K562 (cell line): ENCODE data around the gene HLF. TPM values are rescaled to one million over a fixed set of nuclear protein-coding genes. Genes with fewer than 3 reads are reported as not detected.

Experiments used
- ATAC-seq: fragments of 200-7000 bp; cut with Tn5 transposase; 3 replicates; pipeline ENCODE4 v1.9.1; 2020; ENCODE audit warnings: moderate library complexity
- BruUV-seq: library from RNA; stranded (reverse); fragments of 400-500 nt; replicated peaks from 2 replicates; lab custom pipeline; 2021; lab: Mats Ljungman, UMichigan
- CTCF ChIA-PET: fragments of 300-600 bp; formaldehyde crosslinking; extraction: SDS; loops from one replicate; lab custom pipeline; 2021; ENCODE audit warnings: low intra/inter-chr PET ratio; lab: Yijun Ruan, JAX
- POLR2A ChIA-PET: fragments of 300-600, 350-650 bp; sonication (Branson Sonifier 250); formaldehyde crosslinking; extraction: SDS; loops from one replicate; lab custom pipeline; 2021; ENCODE audit warnings: antibody characterized with exemption, inconsistent platforms; lab: Yijun Ruan, JAX
- DNase-seq, 4 experiments: peaks; one replicate each; pipeline versions ENCODE4 v3.0.0 to v3.0.0-alpha.2; 2011 to 2018; ENCODE audit warnings: low spot score in 3 of 4, mixed read lengths in 3 of 4; ENCODE audit errors: extremely low read depth in 1 of 4
- FAIRE-seq: peaks from 2 replicates; lab custom pipeline; 2011; peaks lifted over from hg19 to GRCh38; lab: Jason Lieb, UNC
- H2AFZ ChIP-seq: 2 replicates; pipeline ENCODE4 v1.6.0; 2011; ENCODE audit warnings: low read depth, low read length, control low read depth, inconsistent platforms
- H3K27ac ChIP-seq: fragments of 200-600 bp; 3 replicates; pipeline ENCODE4 v1.8.0; 2011; ENCODE audit warnings: low read depth, mild to moderate bottlenecking, control low read depth, inconsistent platforms, low read length, moderate library complexity, mixed read lengths; ENCODE audit errors: extremely low read depth
- H3K27me3 ChIP-seq, 2 experiments: fragments of 300-600 bp in 1 of 2; 2 replicates in 1 of 2; 3 replicates in 1 of 2; pipeline versions ENCODE4 v1.6.0 to v1.8.0; 2011; ENCODE audit warnings: inconsistent platforms in 2 of 2, low read length in 2 of 2, mild to moderate bottlenecking in 1 of 2, mixed read lengths in 1 of 2, moderate library complexity in 1 of 2; ENCODE audit not compliant: control insufficient read depth in 2 of 2, insufficient read depth in 2 of 2
- H3K36me3 ChIP-seq: fragments of 300-600 bp; 3 replicates; pipeline ENCODE4 v1.8.0; 2011; ENCODE audit warnings: mild to moderate bottlenecking, low read length, inconsistent platforms; ENCODE audit not compliant: control insufficient read depth, insufficient read depth
- H3K4me1 ChIP-seq, 2 experiments: fragments of 200-600 bp in 1 of 2; replicated peaks in 1 of 2; 2 replicates in 1 of 2; 3 replicates in 1 of 2; pipeline versions ENCODE4 v1.5.1 to v1.8.0; 2011; ENCODE audit warnings: inconsistent platforms in 2 of 2, low read length in 2 of 2, mild to moderate bottlenecking in 1 of 2, mixed read lengths in 1 of 2, moderate library complexity in 1 of 2; ENCODE audit not compliant: control insufficient read depth in 2 of 2, insufficient read depth in 2 of 2
- H3K4me2 ChIP-seq: 2 replicates; pipeline ENCODE4 v1.6.1; 2011; ENCODE audit warnings: low read length, control low read depth, inconsistent platforms, mixed read lengths; ENCODE audit not compliant: insufficient read depth
- H3K4me3 ChIP-seq: fragments of 200-600 bp; sonication (generic), shearing (Covaris generic); 2 replicates; pipeline ENCODE4 v1.5.1; 2016; ENCODE audit warnings: control low read depth, inconsistent platforms
- H3K79me2 ChIP-seq: fragments of 200-600 bp; 3 replicates; pipeline ENCODE4 v1.8.0; 2011; ENCODE audit warnings: low read length, inconsistent platforms; ENCODE audit not compliant: control insufficient read depth, insufficient read depth
- H3K9ac ChIP-seq, 2 experiments: 2 replicates each; pipeline versions ENCODE4 v1.6.0 to v1.6.1; 2011; ENCODE audit warnings: low read depth in 2 of 2, low read length in 2 of 2, control low read depth in 1 of 2, inconsistent platforms in 1 of 2, mild to moderate bottlenecking in 1 of 2, mixed read lengths in 1 of 2; ENCODE audit not compliant: insufficient read depth in 1 of 2
- H3K9me1 ChIP-seq: one replicate; pipeline ENCODE4 v1.6.0; 2011; ENCODE audit warnings: inconsistent platforms, mild to moderate bottlenecking, low read length, moderate library complexity; ENCODE audit not compliant: control insufficient read depth, insufficient read depth
- H3K9me3 ChIP-seq: replicated peaks from 2 replicates; pipeline ENCODE4 v1.5.1; 2011; ENCODE audit warnings: low read depth, low read length, inconsistent platforms; ENCODE audit not compliant: control insufficient read depth, insufficient read depth
- H4K20me1 ChIP-seq: replicated peaks from 2 replicates; pipeline ENCODE4 v1.6.1; 2011; ENCODE audit warnings: low read length, inconsistent platforms, mixed read lengths; ENCODE audit not compliant: control insufficient read depth, insufficient read depth
- CTCF ChIP-seq, 3 experiments: IDR thresholded peaks in 2 of 3; conservative IDR thresholded peaks in 1 of 3; 2 replicates each; pipeline ENCODE4 v1.5.1; 2011 to 2012; ENCODE audit warnings: low read length in 3 of 3, mild to moderate bottlenecking in 3 of 3, control low read depth in 2 of 3, improper control_type of control experiment in 1 of 3, inconsistent platforms in 1 of 3, low read depth in 1 of 3, mixed read lengths in 1 of 3, moderate library complexity in 1 of 3; ENCODE audit not compliant: insufficient read depth in 2 of 3
- GABPB1 ChIP-seq: sonication (generic); formaldehyde crosslinking; IDR thresholded peaks from 2 replicates; pipeline ENCODE4 v1.8.0; 2022; ENCODE audit warnings: mild to moderate bottlenecking, missing genetic modification reagents
- HDAC8 ChIP-seq: fragments of 450-650 bp; IDR thresholded peaks from 2 replicates; pipeline ENCODE4 v1.6.1; 2016; ENCODE audit warnings: mild to moderate bottlenecking, missing genetic modification characterization, moderate library complexity, missing compliant biosample characterization
- L3MBTL2 ChIP-seq: fragments of 450-650 bp; IDR thresholded peaks from 2 replicates; pipeline ENCODE4 v1.6.1; 2016; ENCODE audit warnings: mild to moderate bottlenecking, moderate library complexity
- MBD2 ChIP-seq: sonication (generic); IDR thresholded peaks from 2 replicates; pipeline ENCODE4 v1.6.1; 2016; ENCODE audit warnings: low read depth, borderline replicate concordance
- MCM3 ChIP-seq: fragments of 450-650 bp; IDR thresholded peaks from 2 replicates; pipeline ENCODE4 v1.6.1; 2016
- RBM25 ChIP-seq: fragments of 200-400 bp; formaldehyde crosslinking; IDR thresholded peaks from 2 replicates; pipeline ENCODE4 v1.6.1; 2018; ENCODE audit warnings: low read length, low read depth, moderate library complexity; ENCODE audit not compliant: severe bottlenecking
- SMARCA5 ChIP-seq: fragments of 450-650 bp; IDR thresholded peaks from 2 replicates; pipeline ENCODE4 v1.6.1; 2016
- WGBS: fragments of 100-300 bp; shearing (Covaris generic); methylation state at CpG from one replicate; pipeline ENCODE4 v1.1.6; 2016; ENCODE audit warnings: low coverage, mixed read lengths; ENCODE audit not compliant: insufficient coverage; ENCODE audit errors: missing lambda C conversion rate; 5-methylcytosine and 5-hydroxymethylcytosine counted together
- in situ Hi-C: fragments of 300-500 bp; cut with MboI; formaldehyde crosslinking; loops from 4 replicates; pipeline ENCODE4 v1.15.0; 2018; ENCODE audit warnings: inconsistent platforms, mixed read lengths
- intact Hi-C: fragments of 100-400 bp; cut with micrococcal nuclease; formaldehyde crosslinking; loops from 2 replicates; pipeline ENCODE4 v1.14.2; 2022
- polyA plus RNA-seq, 8 experiments: library from polyadenylated mRNA; depleted of rRNA in 4 of 8; stranded (reverse) in 5 of 8; unstranded in 3 of 8; fragments of >200 nt; fragmentation: Nextera tagmentation in 2 of 8; fragmentation: Illumina TruSeq in 1 of 8; extraction: Ambion mirVana in 2 of 8; extraction: Trizol in 1 of 8; gene quantifications; 2 replicates each; pipeline versions ENCODE4 v1.2.1 to v1.2.3, GENCODE V29; 2011 to 2014; ENCODE audit warnings: inconsistent platforms in 1 of 8, missing spikeins in 1 of 8
- total RNA-seq, 7 experiments: library from RNA; depleted of rRNA in 6 of 7; stranded (reverse); fragments of >200 nt in 6 of 7; fragmentation: Illumina TruSeq in 2 of 7; extraction: Trizol in 2 of 7; gene quantifications; 2 replicates each; pipeline versions ENCODE4 v1.2.1 to v1.2.3, GENCODE V29; 2011 to 2021; ENCODE audit warnings: low replicate concordance in 1 of 7
- TF ChIP-seq, protein P1 (sequence below): sonication (generic); formaldehyde crosslinking; IDR thresholded peaks from 2 replicates; pipeline ENCODE4 v1.8.0; 2022; ENCODE audit warnings: mild to moderate bottlenecking, missing genetic modification reagents

Gene HLF
- total and polyA plus RNA-seq, 9 of the 15 experiments (the other 6 are each of a cell fraction or from before 2014, with no cell fraction given) = 0.03 to 0.24 (median 0.09) TPM

GRCh38 chr17:55345132-55345531 lies 80.4 kb downstream of the HLF start:
- TF ChIP-seq HDAC8 (tag) (0 out of 2 replicates have a peak, but pooled peaks have one; percentile 3), SMARCA5 (no peak), MBD2 (no peak)
- TF ChIP-seq, protein P1, sequence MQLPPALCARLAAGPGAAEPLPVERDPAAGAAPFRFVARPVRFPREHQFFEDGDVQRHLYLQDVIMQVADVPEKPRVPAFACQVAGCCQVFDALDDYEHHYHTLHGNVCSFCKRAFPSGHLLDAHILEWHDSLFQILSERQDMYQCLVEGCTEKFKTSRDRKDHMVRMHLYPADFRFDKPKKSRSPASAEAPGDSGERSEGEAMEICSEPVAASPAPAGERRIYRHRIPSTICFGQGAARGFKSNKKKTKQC (CRISPR knock-in tag) = no peak
- Histone ChIP-seq H3K79me2 (no peaks in the 10 kb centered on the region), H3K4me1 (peaks cover 18 to 36% of the 10 kb centered on the region in 2 experiments), H3K4me3 (no peak overlapping the region), H4K20me1 (no peaks in the 10 kb centered on the region), H3K27me3 (no peaks in the 10 kb centered on the region), H3K27ac (peak overlapping the region; percentile 81), H3K9ac (peak overlapping the region in 1 of 2 experiments; percentile 57; a peak in 2 of 4 replicates), H3K9me3 (0 out of 2 replicates have a peak, but pooled peaks cover 2% of the 10 kb centered on the region), H3K36me3 (no peaks in the 10 kb centered on the region), H3K4me2 (peak overlapping the region; percentile 66), H2AFZ (peak overlapping the region; percentile 65), H3K9me1 (no peaks in the 10 kb centered on the region)
- DNase-seq (no peak), ATAC-seq (no peak), FAIRE-seq (no peak)
- 86% methylated on average over 1 of the region's 1 CpG for WGBS
- in situ Hi-C loops = no loop called here
- intact Hi-C loops = loop anchor here (10.0 kb wide), 1 partner anchor 110 kb away; no protein-coding TSS in a partner anchor
- ChIA-PET POLR2A (interaction anchor here (0.6 to 1.9 kb wide), 2 partner anchors 9 to 387 kb away, joined by 3 to 6 read pairs; no protein-coding TSS in a partner anchor), CTCF (no interaction called here)
- BruUV-seq = no TSS peak

DNA sequence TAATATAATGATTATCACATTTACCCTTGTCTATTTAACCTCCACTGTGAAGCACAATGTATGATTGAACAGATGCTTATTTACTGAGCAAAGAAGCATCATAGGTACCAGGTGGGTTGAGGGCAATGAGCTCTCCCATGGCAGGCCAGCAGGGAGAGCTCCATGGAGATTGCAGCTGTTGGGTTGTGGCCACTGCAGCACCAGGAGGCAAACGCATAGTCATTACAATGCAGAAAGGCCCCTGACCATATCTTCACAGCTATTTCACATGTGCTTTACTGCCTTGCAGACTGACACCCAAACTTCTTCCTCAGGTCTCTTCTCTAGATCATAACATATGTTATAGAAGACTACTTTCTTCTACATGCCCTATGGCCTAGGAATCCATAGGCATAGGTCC lies 81.9 kb downstream of the HLF start:
- H3K9ac ChIP-seq = no peak overlapping the region
- H3K9me1 ChIP-seq = no peaks in the 10 kb centered on the region
- POLR2A ChIA-PET = interaction anchor here (0.6 to 1.4 kb wide), 2 partner anchors 10 to 373 kb away, joined by 3 to 5 read pairs; no protein-coding TSS in a partner anchor
- no peaks in the 10 kb centered on the region for H3K36me3 ChIP-seq
- H3K4me3 ChIP-seq = no peak overlapping the region
- no peak overlapping the region for H3K4me2 ChIP-seq
- in situ Hi-C loops = no loop called here
- 69% methylated on average over 1 of the region's 1 CpG for WGBS
- CTCF ChIA-PET = no interaction called here
- H4K20me1 ChIP-seq = no peaks in the 10 kb centered on the region
- peak in 2 of 4 experiments; percentile 22 to 23 for DNase-seq
- H2AFZ ChIP-seq = peak overlapping the region; percentile 0; the same call in 1 of the 2 replicates
- BruUV-seq = no TSS peak
- H3K27me3 ChIP-seq = no peaks in the 10 kb centered on the region
- ATAC-seq = no peak
- intact Hi-C loops = loop anchor here (10.0 kb wide), 1 partner anchor 112 kb away; no protein-coding TSS in a partner anchor
- peaks cover 18 to 33% of the 10 kb centered on the region in 2 experiments for H3K4me1 ChIP-seq
- H3K79me2 ChIP-seq = no peaks in the 10 kb centered on the region
- 0 out of 2 replicates have a peak, but pooled peaks cover 2% of the 10 kb centered on the region for H3K9me3 ChIP-seq
- no peak for FAIRE-seq
- H3K27ac ChIP-seq = no peak overlapping the region
- no peak for TF ChIP-seq RBM25
- TF ChIP-seq L3MBTL2 = 0 out of 2 replicates have a peak, but pooled peaks have one; percentile 16
- TF ChIP-seq MCM3 = no peak
- no peak for TF ChIP-seq CTCF (IDR thresholded peaks at IDR 0.05 in 2 of 3, conservative IDR thresholded peaks at IDR 0.05 in 1 of 3; ENCODE audit: insufficient read depth in 2 of 3, low read depth in 1 of 3, low read length in 3 of 3)
- TF ChIP-seq GABPB1 (CRISPR knock-in tag) = no peak
